HUES64 (cell line): Measurements from ENCODE around the gene LPIN1.
"Not testable (repeated sequence)": the region's sequence is repeated elsewhere in the genome, so short reads cannot be mapped to it uniquely, and the experiment has no call there.

Source experiments
- H3K27ac ChIP-seq: 2 replicates; pipeline ENCODE4 v1.7.0; 2013; ENCODE audit warnings: low read depth, low read length, inconsistent platforms
- H3K27me3 ChIP-seq: 2 replicates; pipeline ENCODE4 v1.6.1; 2013; ENCODE audit warnings: mild to moderate bottlenecking, low read length; ENCODE audit not compliant: insufficient read depth
- H3K36me3 ChIP-seq: 2 replicates; pipeline ENCODE4 v1.6.1; 2013; ENCODE audit warnings: mild to moderate bottlenecking, low read length; ENCODE audit not compliant: insufficient read depth
- H3K4me1 ChIP-seq: 2 replicates; pipeline ENCODE4 v1.6.1; 2013; ENCODE audit warnings: mild to moderate bottlenecking, low read length, moderate library complexity; ENCODE audit not compliant: insufficient read depth
- H3K4me3 ChIP-seq: 2 replicates; pipeline ENCODE4 v1.5.1; 2013; ENCODE audit warnings: mild to moderate bottlenecking, low read length, moderate library complexity
- H3K9ac ChIP-seq: 2 replicates; pipeline ENCODE4 v1.6.1; 2013; ENCODE audit warnings: mild to moderate bottlenecking, low read depth, low read length
- H3K9me3 ChIP-seq: 2 replicates; pipeline ENCODE4 v1.6.1; 2013; ENCODE audit warnings: low read depth, low read length; ENCODE audit not compliant: insufficient read depth
- WGBS: fragments of 150-250, 120-280 bp; methylation state at CpG from one replicate; pipeline ENCODE4 v1.1.7; 2013; ENCODE audit warnings: missing lambda C conversion rate; 5-methylcytosine and 5-hydroxymethylcytosine counted together

Gene LPIN1

DNA sequence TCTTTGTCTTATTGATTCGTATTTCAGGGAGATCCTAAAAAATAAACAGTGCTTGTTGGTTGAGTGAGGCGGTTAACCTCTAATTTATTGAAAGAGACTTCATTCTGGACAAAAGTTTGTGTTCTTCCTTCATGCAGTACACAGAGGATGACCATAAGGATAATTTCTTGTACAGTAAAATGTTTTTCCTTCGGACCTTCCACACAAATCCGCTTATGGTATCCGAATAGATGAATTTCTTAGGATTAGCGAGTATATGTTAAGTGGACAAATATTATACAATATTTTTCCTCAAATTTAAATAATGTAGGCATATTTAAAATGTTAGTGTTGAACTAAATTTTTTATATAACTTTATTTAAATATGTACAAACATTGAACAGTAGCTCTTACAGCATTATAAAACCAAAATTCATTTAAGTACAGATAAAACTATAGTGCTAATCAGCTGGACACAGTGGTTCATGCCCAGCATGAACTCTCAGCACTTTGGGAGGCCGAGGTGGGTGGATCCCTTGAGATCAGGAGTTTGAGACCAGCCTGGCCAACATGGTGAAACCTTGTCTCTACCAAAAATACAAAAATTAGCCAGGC, 84.4 kb downstream of the LPIN1 start:
- Histone ChIP-seq H3K36me3 (no peaks in the 10 kb centered on the region), H3K27ac (peak overlapping the region; percentile 89), H3K9ac (peak overlapping the region; percentile 66; the same call in 1 of the 2 replicates), H3K4me3 (peak overlapping the region; percentile 23; the same call in 1 of the 2 replicates), H3K9me3 (0 out of 2 replicates have a peak, but pooled peaks cover 2% of the 10 kb centered on the region), H3K4me1 (peaks cover 24% of the 10 kb centered on the region), H3K27me3 (no peaks in the 10 kb centered on the region)
- 63% methylated on average over 5 of the region's 7 CpGs for WGBS

DNA sequence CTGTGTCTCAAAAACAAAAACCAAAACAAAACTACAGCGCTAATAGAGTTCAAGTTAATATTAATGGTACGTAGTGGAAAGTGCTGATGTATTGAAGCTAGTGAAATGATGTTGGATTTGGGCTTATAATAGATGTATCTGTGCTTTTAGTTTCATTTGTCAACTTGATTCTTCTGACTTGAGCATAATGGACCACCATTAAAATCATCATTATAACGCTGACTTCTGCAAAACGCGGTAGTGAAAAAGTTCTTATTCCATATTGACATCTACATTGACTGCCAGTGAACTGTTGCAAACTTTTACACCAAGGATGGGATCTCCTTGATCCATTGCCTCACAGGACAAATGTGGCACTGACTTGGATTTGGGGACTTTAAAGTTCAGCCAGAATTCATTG, 85.0 kb downstream of the LPIN1 start:
- H3K9ac ChIP-seq, result no peak overlapping the region
- over 99% methylated on average over 5 of the region's 5 CpGs for WGBS
- H3K27ac ChIP-seq, result peak overlapping the region; percentile 89
- 0 out of 2 replicates have a peak, but pooled peaks cover 2% of the 10 kb centered on the region for H3K9me3 ChIP-seq
- peaks cover 24% of the 10 kb centered on the region for H3K4me1 ChIP-seq
- H3K27me3 ChIP-seq, result no peaks in the 10 kb centered on the region
- H3K36me3 ChIP-seq, result no peaks in the 10 kb centered on the region
- no peak overlapping the region for H3K4me3 ChIP-seq

DNA sequence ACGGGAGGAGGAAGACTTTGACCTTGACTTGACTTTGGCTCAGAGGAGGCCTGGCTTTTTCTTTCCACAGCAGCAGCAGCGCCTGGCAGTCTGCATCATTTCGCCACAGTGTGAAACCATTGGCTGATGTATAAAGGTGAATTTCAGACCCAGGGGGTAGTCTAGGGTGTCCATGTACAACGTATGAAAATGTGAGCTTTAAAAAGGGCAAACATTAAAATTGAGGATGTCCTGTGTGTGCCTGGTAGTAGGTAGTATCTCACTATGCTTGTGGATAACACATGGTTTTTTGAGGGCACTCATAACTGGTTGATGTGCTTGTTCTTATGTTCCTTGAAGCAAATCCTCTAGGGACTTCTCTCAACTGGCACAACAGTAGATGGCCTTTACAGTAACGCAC, 86.1 kb downstream of the LPIN1 start:
- Histone ChIP-seq H3K9ac (no peak overlapping the region), H3K27ac (no peak overlapping the region), H3K27me3 (no peaks in the 10 kb centered on the region), H3K4me1 (peaks cover 24% of the 10 kb centered on the region), H3K36me3 (no peaks in the 10 kb centered on the region), H3K4me3 (no peak overlapping the region), H3K9me3 (0 out of 2 replicates have a peak, but pooled peaks cover 2% of the 10 kb centered on the region)
- WGBS, result 94% methylated on average over 5 of the region's 5 CpGs

DNA sequence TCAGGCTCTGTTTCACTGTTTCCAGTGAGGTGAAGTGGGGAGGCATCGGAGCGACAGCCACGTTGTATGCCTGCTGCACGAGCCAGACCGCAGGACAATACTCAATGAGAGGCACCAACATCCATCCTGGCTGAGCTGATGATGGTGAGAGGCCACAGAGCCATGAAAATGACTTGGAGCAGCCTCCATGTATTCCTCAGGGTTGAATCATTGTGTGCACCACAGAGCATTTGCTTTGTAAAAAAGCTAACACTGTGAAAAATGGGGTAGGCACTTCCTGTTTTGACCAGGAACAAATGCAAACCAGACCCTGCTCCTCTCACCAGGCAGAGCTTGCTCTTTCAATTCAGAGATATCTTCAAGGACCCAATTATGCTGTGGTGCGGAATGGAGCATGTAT, 87.2 kb downstream of the LPIN1 start:
- H3K4me3 ChIP-seq, result no peak overlapping the region
- no peak overlapping the region for H3K27ac ChIP-seq

DNA sequence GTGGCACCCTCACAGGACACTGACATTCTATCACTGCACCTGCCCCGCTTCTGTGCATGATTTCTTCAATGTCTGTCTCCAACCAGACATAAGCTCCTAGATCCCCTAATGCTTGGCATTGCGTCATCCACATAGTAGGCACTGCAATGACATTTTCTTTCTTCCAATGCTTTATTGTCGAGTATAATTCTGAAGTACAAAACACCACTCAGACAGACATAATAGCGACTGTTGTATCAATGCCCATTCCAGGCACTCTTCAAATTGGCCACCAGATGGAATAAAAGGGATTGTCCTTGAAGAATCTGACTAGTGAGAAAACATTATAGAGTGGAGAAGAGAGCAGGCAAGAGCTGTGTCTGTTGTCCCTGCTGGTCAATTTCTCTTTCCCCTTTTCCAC, 89.0 kb downstream of the LPIN1 start:
- 0 out of 2 replicates have a peak, but pooled peaks cover 2% of the 10 kb centered on the region for H3K9me3 ChIP-seq
- H3K4me1 ChIP-seq, result peaks cover 9% of the 10 kb centered on the region
- no peak overlapping the region for H3K4me3 ChIP-seq
- H3K36me3 ChIP-seq, result no peaks in the 10 kb centered on the region
- H3K27me3 ChIP-seq, result no peaks in the 10 kb centered on the region
- H3K27ac ChIP-seq, result no peak overlapping the region
- 96% methylated on average over 4 of the region's 4 CpGs for WGBS
- no peak overlapping the region for H3K9ac ChIP-seq

More for the DNA sequence above, 87.2 kb downstream of the LPIN1 start:
- Histone ChIP-seq H3K36me3 (no peaks in the 10 kb centered on the region), H3K9ac (no peak overlapping the region), H3K9me3 (0 out of 2 replicates have a peak, but pooled peaks cover 2% of the 10 kb centered on the region), H3K4me1 (peaks cover 24% of the 10 kb centered on the region), H3K27me3 (no peaks in the 10 kb centered on the region)
- WGBS, result 92% methylated on average over 6 of the region's 6 CpGs

DNA sequence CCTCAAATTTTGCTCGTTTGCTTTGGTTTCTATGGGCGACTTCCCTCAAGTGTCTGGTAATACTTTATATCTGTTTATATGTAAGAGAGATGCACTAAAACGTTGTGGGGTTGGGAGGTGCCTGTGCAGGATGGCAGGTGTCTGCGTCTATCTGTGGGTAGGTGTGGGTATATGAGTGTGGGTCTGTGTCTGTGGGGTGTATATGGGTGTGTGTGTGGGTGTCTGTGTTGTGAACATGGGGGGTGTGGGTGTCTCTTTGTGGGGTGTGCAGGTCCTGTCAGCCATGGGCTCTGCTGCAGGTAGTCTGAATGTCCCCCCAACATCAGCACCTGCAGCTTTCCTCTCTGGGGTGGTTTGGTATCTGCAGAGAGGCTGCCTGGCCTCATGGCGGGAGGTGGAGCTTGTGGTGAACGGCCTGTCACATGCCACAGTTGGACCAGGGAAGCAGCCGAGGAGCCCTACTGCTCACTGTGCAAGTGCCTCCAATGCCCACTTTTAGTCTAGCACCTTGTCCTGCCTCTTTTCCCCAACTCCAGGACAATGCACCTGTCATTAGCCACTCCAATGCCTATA, 90.3 kb downstream of the LPIN1 start:
- 84% methylated on average over 7 of the region's 7 CpGs for WGBS

DNA sequence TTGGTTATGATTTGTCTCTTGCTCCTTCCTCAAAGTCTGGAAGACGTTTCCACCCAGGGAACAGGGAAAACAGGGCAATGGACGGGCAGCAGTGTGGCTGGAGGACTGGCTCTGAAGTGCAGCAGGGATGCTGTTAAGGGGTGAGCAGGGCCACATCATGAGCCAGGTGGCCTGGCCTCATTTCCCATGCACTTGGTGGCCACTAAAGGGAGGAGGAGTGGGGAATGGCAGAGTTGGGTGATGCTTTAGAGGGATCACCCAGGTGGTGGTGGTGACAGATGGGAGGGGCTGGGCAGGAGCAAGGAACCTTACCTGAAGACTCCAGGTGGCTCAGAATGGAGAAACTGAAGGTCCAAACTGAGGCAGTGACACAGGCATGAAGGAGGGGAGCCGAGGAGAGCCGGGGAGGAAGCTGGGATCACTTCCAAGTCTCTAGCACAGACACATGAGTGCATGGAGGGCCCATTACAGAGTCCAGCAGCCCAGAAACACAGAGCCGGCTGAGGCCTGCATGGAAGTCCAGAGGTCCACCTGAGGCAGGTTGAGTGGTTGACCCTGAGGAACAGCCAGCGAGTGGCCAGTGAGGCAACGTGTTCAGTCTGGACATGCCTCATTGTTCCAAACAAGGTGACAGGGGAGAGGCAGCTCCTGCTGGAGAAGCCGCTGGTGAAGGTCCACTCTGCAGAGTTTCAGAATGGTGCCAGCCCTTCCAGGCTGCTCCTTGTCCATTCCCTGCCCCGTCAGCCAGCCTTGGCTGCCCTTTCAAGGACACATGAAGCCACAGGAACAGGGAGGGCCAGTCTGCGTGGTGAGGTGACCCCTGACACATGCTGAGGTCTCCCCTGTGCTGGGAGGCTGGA, 91.7 kb downstream of the LPIN1 start:
- 90% methylated on average over 10 of the region's 10 CpGs for WGBS
- Histone ChIP-seq H3K4me1 (no peaks in the 10 kb centered on the region), H3K9me3 (0 out of 2 replicates have a peak, but pooled peaks cover 2% of the 10 kb centered on the region), H3K36me3 (no peaks in the 10 kb centered on the region), H3K27ac (no peak overlapping the region), H3K27me3 (no peaks in the 10 kb centered on the region), H3K9ac (no peak overlapping the region), H3K4me3 (no peak overlapping the region)

More for the DNA sequence above, 90.3 kb downstream of the LPIN1 start:
- H3K9ac ChIP-seq, result no peak overlapping the region
- no peaks in the 10 kb centered on the region for H3K4me1 ChIP-seq
- H3K27ac ChIP-seq, result no peak overlapping the region
- no peaks in the 10 kb centered on the region for H3K27me3 ChIP-seq
- no peak overlapping the region for H3K4me3 ChIP-seq
- 0 out of 2 replicates have a peak, but pooled peaks cover 2% of the 10 kb centered on the region for H3K9me3 ChIP-seq
- H3K36me3 ChIP-seq, result no peaks in the 10 kb centered on the region

DNA sequence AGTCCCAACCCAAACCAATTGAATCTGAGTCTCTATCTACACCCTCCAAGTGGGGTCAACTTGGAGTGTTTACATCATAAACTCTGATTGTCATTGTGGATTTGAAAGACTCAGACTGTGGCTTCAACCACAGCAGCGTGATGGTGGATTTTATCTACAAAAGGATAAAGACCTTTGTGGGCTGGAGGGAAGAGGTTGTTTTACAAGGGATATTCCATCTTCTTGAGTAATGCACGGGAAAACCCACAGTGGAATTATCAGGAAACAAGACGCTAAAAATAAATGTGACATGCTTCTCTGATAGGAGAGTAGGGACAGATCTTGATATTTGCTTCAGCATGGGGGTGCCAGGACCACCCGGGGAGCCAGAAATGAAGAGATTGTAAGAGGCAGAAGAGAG, 93.5 kb downstream of the LPIN1 start:
- 81% methylated on average over 4 of the region's 4 CpGs for WGBS
- Histone ChIP-seq H3K9ac (no peak overlapping the region), H3K36me3 (no peaks in the 10 kb centered on the region), H3K27ac (no peak overlapping the region), H3K4me3 (no peak overlapping the region), H3K9me3 (no peaks in the 10 kb centered on the region), H3K4me1 (no peaks in the 10 kb centered on the region), H3K27me3 (no peaks in the 10 kb centered on the region)

DNA sequence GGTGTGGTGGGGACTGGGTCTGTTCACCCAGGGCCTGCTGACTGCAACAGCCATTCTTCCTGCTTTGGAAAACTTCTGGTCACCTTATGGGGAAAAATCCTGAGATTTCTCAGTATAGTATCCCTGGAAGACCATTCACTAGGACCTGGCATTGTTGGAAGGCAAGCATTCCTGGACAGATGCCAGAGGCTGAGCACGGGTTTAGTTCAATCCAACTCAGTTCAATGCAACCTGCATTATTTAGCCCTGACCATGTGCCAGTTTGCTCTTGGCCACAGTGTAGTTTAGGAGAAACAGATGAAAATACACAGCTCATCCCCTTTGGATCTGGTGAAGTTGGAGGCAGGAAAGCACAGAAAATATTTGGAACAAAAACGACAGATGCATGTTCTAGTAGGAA, 95.9 kb downstream of the LPIN1 start:
- Histone ChIP-seq H3K9me3 (peaks cover 3% of the 10 kb centered on the region; the same call in 1 of the 2 replicates), H3K9ac (no peak overlapping the region), H3K4me3 (no peak overlapping the region), H3K36me3 (no peaks in the 10 kb centered on the region), H3K27ac (no peak overlapping the region), H3K4me1 (no peaks in the 10 kb centered on the region), H3K27me3 (no peaks in the 10 kb centered on the region)
- 87% methylated on average over 2 of the region's 2 CpGs for WGBS

DNA sequence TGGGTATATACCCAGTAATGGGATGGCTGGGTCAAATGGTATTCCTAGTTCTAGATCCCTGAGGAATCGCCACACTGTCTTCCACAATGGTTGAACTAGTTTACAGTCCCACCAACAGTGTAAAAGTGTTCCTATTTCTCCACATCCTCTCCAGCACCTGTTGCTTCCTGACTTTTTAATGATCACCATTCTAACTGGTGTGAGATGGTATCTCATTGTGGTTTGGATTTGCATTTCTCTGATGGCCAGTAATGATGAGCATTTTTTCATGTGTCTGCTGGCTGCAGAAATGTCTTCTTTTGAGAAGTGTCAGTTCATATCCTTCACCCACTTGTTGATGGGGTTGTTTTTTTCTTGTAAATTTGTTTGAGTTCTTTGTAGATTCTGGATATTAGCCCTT, 98.4 kb downstream of the LPIN1 start:
- H3K9ac ChIP-seq, H3K27me3 ChIP-seq, H3K27ac ChIP-seq, H3K36me3 ChIP-seq, H3K4me1 ChIP-seq, H3K4me3 ChIP-seq: not testable (repeated sequence)
- WGBS, result no CpG with 5 or more reads among the region's 1 CpG
- peaks cover 17% of the 10 kb centered on the region for H3K9me3 ChIP-seq

DNA sequence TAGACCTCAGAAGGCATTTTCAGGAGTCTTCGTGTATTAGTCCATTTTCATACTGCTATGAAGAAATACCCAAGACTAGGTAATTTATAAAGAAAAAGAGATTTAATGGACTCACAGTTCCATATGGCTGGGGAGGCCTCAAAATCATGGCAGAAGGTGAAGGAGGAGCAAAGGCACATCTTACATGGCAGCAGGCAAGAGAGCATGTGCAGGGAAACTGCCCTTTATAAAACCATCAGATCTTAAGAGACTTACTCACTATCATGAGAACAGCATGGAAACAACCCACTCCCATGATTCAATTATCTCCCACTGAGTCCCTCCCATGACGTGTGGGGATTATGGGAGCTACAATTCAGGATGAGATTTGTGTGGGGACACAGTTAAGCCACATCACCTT, 101.5 kb downstream of the LPIN1 start:
- not testable (repeated sequence) for H3K9ac ChIP-seq, H3K36me3 ChIP-seq, H3K27me3 ChIP-seq, H3K4me3 ChIP-seq, H3K27ac ChIP-seq, H3K4me1 ChIP-seq
- WGBS, result 100% methylated on average over 1 of the region's 2 CpGs
- H3K9me3 ChIP-seq, result peaks cover 17% of the 10 kb centered on the region
